Measurements from ENCODE around the gene IL36RN.

DNA sequence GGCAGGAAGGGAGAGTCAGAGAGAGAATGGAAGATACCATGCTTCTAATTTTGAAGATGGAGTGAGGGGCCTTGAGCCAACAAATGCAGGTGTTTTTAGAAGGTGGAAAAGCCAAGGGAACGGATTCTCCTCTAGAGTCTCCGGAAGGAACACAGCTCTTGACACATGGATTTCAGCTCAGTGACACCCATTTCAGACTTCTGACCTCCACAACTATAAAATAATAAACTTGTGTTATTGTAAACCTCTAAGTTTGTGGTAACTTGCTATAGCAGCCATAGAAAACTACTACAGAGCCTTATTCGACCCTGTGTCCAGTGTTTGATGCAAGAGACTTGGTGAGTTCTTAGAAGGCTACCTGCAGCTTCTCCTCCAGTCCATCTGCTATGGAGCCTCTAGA, 16.6 kb downstream of the IL36RN start:
- no peak for TF ChIP-seq EZH2 (IDR thresholded peaks at IDR 0.05; ENCODE audit: borderline replicate concordance, low read length)
- no peak for TF ChIP-seq CTCF (conservative IDR thresholded peaks at IDR 0.05 in 1 of 2, IDR thresholded peaks at IDR 0.05 in 1 of 2; ENCODE audit: extremely low read depth in 1 of 2, insufficient read depth in 1 of 2, low read depth in 1 of 2, low read length in 2 of 2)

All from mammary epithelial cell (primary cell).